ENCODE results near the gene NFATC1.
"Not testable (repeated sequence)": the region's sequence is repeated elsewhere in the genome, so short reads cannot be mapped to it uniquely, and the experiment has no call there.

Gene NFATC1

DNA sequence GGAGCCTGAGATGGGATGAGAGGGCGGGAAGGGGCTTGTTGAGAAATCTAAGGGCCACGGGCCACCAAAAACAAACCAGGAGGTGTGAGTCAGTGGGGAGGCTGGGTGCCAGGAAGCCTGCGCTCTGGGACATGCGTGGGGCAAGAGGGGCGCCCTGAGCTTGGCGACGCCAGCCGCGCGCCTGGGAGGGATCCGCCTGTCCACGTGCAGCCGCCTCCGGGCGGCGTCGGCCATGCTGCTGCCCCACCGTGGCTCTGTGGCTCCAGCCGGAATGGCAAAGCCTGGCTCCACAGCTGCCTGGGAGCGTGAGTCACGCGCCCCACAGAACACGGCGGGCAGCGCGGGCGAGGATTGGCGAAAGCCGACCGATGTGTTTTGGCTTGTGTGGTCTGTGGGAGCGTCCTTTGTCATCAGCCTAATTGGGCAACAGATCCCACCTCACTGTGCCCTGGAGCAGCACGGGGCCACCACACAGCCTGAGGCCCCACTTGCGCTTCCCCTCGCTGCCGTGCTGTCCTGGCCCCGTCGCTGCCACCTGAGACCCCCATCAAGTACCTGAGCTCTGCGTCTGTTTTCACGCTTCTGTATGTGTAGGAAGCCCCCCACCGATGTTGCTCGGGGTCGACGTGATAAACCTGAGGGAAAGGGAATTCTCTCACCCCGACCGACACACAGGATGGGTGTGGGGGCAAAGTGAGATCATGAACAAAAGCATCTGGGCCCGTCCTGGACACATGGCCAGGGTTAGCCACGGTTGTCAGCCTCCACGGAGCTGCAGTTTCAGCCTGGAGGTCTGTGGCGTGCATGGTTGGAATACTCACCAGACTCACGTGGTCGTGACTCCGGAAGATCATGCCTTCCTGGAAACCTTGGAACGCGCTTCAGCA lies 80.5 kb downstream of the NFATC1 start:
- DNase-seq (ENCODE audit: low read depth): no peak

DNA sequence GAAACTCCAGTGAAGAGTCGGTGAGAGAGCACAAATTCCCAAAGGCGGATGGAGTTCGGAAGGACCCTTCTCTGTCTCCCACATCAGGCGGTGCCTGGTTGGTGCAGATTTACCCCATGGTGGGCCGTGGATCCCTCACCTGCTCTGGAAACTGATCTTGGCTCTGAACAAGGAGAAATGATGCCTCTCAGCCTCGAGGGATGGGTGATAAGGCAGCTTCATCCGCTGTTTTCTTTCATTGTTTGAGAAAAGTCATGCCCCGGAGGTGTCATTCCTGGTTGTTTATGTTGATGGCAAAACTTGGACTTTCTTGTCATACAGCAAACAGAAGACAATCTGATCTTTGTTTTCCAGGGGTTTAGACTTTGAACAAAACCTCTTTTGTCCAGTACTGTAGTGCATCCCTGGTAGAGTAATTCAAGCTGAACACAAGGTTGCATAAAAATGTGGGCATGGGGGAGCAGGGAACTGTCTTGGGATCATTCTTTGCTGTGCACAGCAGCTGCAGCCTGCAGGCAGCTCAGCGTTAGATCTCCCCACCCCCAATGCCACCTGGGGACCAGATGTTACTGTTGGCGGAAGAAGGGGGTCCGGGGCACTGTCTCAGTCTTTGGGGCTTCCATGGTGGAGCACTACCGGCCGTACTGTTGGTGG lies 81.3 kb downstream of the NFATC1 start:
- no peak for DNase-seq (ENCODE audit: low read depth)

DNA sequence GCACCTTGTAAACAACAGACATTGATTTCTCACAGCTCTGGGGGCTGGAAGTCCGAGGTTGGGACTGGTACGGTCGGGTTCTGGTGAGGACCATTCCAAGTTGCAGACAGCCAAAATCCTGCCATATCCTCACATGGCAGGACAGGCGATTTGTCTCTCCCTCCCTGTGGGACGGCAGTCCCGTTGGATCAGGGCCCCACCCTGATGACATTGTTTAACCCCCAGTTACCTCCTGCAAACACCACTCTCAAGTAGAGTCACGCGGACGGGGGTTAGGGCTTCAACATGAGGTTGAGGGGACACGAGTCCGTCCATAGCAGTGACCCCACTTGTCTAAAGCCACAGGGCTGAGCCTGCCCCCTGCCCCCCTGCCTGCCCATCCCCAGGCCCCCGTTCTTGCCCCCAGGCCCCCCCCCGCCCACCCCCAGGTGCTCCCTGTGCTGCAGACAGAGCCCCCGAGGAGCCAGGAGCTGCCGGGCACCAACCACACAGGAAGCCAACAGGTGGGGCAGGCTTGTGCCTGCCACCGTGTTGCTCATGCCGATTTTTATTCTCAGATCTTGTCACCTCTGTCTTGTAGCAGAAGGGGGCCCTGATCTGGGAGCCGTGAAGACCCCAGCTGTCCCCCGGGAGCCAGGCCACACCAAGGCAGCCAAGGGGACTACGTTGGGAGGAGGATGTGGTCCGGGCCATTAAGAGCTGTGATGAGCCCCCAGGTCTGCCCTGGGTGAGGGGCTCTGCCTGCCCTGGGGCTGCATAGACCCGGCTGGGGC lies 82.2 kb downstream of the NFATC1 start:
- DNase-seq (ENCODE audit: low read depth): no peak

DNA sequence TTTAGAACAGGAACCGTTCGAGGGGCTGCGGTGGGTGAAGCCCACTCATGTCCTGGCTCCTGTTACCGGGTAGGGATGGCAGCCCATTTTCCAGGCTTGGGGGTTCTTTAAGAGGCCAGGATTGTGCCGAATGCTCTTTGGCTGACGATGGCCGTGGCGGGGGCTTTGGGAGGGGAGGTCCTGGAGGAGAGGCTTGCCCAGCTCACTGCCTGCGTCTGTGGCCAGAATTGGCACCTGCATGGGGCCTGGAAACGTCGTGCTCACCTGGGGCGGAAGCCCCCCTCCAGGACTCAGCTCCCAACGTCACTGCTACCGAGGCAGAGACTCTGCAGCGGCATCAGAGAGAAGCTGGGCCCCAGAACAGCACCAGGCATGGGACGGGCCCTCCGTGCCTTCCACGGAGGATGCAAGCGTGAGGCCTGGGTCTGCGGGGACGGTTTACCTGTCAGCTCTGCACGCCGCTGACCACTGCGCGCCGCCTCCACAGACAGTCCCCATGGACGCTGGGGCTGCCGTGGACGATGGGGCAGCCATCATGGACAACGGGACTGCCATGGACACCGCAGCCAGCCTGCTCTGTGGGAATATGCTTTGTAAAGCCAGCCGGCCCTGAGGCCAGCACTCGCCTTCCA lies 82.9 kb downstream of the NFATC1 start:
- no peak for DNase-seq (ENCODE audit: low read depth)

DNA sequence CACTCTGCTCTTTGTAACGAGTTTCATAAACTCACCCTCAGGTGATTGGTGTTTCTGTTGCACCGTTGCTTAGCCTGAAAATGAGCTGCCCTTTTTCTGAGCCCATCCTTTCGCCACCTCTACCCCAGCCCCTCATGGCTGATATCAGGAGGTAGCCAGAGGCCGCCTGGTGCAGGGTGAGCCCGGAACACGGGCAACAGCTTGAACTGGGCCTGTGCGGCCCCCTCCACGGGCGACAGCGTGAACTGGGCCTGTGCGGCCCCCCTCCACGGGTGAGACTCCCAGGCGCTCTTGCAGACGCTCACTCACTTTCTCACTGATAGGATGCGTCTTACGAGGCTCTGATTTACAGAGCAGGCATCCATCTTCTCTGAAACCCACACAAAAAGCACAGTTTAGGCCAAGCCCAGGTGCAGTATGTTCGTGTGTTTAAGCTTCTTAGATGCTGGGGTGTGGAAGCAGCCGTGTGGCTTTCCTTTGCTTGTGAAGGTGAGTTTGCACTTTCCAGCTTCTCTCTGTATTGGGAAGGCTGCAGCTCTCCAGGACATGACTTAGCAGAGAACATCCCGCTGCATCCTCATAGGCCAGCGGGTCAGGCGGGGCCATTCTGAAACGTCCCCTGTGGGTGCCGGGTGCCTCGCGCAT lies 83.5 kb downstream of the NFATC1 start:
- DNase-seq (ENCODE audit: low read depth): no peak

DNA sequence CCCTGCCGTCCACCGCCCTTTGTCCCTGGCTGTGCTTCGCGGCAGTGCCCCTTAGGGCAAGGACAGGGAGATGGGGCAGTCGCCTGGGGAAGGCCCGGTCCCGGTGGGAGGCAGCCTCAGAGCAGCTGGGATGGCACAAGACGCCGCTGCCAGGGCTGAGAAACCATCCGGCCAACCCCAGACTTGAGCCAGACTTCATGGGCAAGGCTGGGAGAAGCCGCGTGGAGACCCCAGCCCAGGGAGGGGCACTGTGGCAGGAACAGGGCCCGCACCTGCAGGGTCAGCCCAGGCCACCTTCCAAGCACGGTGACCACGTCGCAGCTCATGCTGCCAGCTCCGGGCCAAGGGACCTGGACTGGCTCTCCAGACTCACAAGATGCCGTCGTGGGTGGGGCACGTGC lies 84.0 kb downstream of the NFATC1 start:
- DNase-seq (ENCODE audit: low read depth): no peak

DNA sequence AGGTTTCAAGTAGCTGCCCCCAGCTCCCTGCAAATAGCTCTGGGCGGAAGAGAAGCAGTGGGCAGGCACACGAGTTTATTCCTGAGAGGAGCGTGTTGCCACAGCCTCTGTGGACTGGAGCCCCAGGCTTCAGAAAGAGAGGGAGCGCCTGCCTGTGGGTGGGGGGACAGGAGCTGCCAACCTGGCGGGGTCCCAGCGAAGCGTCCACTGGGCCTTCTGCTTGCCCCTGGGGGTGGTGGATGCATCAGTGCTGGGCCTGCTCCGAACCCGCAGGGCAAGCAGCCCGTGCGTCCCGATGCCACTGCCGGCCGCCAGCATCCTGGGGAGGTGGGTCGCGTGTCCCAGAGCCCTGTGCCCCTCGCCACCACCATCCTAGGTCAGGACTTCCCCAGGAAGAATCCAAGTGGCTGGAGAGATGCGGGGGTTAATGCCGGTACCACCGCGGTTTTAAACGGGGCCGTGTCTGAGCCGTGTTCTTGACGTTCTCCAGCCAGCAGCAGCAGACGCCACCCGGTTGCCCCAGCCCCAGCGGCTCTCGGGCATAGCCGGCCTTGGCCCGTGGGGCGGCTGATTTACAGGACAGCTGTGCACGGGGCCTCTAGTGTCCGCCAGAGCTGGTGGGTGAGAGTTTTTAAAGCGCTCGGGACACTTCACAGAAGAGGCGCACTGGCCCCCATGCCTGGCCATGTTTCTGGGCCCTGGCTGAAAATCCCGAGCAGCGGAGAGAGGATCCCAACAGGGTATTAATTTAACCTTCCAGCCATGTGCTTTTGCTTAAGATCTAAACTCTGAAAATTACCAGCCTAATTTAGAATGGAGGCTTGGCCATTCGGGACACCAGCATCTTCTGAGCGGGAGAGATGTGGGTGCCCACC lies 84.7 kb downstream of the NFATC1 start:
- DNase-seq (ENCODE audit: low read depth): no peak

DNA sequence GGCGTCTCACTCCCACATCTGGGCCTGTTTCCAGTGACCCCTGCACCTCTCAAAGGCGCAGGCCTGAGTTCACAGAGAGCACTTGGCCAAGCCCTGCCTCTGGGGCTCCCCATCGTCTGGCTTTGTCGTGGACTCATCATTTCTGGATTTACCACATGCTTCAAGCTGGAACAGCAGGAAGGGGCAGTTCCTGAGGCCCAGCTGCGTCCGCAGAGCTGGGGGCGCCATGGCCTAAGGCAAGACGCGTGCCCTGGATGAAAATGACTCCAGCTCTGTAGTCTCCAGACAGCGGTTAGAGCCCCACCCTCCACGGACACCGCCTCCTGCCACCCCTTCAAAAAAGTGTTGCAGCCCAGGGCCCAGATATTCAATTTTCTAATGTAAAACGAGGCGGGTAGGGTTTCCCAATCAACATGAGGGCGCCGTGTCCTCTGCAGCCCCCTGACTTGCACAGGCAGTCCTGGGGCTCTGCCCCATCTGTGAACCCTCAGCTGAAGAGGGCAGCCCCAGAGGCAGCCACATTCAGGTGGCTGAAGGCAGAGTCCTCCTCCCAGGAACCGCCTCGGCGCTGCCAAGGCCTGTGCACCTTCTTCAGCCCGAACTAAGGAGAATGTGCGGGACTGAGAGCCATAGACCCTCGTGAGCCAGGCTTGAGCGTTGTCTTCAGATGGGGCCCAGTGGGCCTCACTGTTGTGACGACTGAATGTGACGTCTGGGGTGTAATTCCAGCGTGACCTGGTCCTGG lies 85.5 kb downstream of the NFATC1 start:
- DNase-seq (ENCODE audit: low read depth): no peak

DNA sequence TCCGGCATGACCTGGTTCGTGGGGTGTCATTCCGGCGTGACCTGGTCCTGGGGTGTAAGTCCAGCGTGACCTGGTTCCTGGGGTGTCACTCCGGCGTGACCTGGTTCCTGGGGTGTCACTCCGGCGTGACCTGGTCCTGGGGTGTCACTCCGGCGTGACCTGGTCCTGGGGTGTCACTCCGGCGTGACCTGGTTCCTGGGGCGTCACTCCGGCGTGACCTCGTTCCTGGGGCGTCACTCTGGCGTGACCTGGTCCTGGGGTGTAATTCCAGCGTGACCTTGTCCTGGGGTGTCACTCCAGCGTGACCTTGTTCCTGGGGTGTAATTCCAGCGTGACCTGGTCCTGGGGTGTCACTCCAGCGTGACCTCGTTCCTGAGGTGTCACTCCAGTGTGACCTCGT lies 87.7 kb downstream of the NFATC1 start:
- not testable (repeated sequence) for DNase-seq (ENCODE audit: low read depth)

DNA sequence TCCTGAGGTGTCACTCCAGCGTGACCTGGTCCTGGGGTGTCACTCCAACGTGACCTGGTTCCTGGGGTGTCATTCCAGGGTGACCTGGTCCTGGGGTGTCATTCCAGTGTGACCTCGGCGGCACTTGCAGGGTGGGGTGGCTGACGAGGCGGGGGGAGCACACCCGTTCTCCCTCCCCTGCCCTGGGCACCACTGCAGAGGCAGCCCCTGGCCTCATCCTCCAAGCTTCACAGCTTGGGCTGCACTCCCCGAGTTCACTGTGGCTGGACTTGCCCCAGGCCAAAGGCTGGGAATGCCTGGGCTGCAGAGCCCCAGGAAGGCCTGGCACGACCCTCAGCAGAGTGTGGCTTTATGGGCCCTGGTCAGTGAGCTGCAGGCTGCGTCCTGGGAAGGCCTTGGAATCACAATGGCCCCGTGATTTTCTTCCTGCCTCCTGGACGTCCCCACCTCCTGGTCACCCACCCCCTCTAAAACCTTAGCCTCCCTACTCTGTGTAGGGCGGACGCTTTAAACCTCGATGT lies 88.3 kb downstream of the NFATC1 start:
- no peak for DNase-seq (ENCODE audit: low read depth)

DNA sequence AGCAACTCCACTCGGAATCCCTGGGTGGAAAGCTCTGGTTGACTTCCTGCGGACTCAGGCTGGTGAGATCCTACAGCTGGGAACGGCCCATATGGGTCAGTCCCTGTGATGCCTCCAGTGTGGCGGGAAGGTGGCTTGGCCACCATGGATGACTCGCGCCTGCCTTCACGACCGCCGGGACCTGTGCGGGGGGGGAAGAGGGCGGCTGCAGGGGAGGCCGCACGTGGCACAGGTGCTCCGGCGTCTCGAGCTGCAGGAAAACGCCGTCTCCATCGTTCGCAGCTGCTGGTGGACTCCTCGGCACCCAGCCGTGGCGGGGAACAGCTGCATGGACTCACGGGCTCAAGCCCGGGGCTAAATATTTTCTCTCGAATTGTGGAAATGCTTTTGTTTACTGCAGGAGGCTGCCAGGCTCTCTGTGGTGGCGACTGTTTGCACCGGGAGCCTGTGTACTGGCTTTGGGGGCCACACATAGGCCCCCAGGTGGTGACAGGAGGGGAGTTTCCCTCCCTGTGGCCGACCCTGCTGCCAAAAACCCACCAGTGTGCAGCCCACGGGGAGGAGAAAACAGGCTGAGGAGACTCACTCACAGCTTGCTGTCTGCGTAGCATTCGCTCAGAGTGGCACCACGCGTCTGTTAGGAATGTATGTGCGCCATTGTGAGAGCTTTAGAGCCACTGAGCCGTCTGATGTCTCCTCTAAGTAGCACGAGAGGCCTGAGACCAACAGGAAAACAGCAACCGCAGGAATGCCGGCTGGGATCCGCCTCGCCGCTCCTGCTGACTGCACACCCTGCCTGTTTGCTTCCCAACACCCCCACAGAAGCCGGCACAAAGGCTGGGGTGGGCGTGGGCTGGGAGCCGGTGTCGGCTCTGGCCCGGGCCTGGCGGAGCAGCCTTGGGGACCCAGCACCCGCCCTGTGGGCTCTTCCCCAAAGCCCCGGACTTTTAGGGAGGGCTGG lies 89.2 kb downstream of the NFATC1 start:
- no peak for DNase-seq (ENCODE audit: low read depth)

DNA sequence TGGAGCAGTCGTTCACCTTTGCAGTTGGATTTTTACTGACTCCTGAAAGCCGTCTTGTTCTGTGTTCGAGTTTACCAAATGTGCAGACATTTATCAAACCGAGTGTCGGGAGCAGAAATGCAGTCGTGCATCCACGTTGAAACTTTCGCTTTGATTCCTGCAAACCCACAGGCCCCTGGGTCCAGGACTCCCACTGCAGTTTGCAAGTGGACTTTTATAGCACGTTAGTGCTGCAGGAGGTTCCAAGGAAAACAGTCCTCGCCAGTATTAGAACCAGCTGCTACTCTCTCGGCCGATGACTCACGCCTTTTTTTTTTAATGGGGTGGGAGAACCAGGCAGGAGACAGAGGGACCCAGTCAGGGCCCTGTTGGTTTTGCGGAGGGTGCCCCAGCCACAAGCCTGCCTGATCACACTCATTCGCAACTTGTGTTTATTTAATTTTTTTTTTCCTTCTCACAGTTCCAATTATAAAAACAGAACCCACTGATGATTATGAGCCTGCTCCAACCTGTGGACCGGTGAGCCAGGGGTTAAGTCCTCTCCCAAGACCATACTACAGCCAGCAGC lies 90.1 kb downstream of the NFATC1 start:
- no peak for DNase-seq (ENCODE audit: low read depth)

DNA sequence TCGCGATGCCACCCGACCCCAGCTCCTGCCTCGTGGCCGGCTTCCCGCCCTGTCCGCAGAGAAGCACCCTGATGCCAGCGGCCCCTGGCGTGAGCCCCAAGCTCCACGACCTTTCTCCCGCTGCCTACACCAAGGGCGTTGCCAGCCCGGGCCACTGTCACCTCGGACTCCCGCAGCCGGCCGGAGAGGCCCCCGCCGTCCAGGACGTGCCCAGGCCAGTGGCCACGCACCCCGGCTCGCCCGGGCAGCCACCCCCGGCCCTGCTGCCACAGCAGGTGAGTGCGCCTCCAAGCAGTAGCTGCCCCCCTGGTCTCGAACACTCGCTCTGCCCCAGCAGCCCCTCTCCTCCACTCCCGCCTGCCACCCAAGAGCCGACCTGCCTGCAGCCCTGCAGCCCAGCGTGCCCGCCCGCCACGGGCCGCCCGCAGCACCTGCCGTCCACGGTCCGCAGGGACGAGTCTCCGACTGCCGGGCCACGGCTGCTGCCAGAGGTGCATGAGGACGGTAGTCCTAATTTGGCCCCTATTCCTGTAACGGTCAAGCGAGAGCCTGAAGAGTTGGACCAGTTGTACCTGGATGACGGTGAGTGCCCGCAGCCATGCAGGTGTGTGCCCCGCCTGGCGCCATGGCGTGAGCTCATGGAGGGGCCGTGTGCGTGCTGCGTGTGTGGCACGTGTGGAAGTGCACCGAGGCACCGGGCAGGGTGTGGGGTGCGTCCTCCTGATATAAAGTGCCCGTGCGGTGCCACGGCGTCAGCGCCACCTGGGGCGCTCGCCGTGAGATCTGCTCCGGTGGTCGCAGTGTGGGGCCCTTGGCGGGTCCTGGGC lies 90.8 kb downstream of the NFATC1 start:
- DNase-seq (ENCODE audit: low read depth): no peak

DNA sequence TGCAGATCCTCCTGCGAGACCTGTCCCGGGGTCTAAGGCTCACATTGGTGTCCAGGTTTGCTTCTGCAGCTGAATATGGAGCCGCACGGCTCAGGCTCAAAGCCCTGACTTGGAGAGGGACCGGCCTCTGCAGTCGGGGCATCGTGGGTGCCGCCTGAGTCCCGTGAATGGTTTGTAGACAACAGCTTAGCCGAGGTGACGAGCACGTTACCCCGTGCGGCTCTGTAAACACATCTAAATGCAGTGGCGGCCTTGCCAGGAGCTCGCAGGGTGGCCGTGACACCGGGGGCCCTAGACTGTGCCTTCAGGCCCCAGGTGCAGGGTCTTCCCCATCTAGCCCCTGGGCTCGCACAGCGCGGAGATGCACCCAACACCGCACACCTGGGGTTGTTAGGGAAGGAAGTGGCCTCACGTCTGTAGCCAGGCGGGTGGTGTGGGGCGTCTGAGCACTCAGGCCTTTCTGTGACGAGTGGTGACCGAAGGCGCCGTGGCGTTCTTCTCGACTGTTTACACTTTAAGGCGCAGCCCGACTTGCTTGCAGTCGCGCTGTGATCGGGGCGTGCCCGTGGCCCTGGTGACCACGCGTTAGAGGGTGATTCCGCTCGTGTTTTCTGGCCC lies 91.6 kb downstream of the NFATC1 start:
- DNase-seq (ENCODE audit: low read depth): no peak

DNA sequence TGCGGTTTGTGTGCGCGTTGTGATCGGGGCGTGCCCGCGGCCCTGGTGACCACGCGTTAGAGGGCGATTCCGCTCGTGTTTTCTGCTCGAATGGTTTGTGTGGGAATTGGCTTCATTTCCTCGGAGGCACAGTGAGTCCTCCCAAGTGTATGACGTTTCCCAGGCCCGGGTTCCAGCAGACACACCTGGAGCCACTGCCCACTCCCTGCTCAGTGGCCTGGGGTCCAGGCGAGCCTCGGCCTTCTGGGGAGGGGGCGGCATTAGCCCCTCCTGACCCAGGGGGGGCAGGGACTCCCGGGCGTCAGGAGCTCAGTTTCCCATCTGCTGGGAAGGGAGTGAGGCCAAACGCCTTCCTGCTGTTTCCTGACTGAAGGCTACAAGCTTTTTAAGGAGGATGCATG lies 92.1 kb downstream of the NFATC1 start:
- no peak for DNase-seq (ENCODE audit: low read depth)

DNA sequence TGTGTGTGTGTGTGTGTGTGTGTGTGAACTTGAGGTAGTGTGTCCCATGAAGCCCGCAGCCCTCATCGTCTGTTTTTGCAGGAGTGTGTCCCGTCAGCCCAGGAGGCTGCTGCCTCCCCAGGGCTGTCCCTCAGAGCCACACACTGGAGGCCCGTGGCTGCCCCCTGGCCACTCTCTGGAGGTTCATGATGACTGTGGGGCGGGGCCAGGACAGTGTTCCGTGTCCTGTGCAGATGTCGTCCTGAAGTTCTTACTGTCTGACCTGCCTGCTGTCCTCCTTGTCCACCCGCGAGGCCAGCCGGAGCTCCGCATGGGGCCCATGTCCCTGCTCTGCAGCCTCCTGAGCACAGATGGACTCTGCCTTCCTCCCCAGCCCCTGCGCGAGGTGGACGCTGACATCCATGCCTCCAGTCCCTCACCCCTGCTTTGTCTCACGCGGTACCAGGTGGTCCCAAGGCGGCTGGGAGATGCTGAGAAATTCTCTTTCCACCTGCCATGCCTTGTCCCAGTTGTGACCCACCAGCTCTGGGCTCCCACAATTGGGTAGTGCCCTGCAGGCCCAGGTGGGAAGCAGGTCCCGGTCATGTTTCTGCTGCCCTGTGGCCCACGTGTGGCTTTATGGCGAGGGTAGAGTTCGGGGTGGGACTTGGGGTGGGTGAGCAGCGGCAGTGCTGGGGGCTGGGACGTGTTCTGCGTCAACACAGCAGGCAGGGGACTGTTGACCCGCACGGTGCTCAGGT lies 92.8 kb downstream of the NFATC1 start:
- no peak for DNase-seq (ENCODE audit: low read depth)

All from T follicular helper cell (primary cell).